Measurements from ENCODE around the gene POLR2C. TPM values are rescaled to one million over a fixed set of nuclear protein-coding genes. Genes with fewer than 3 reads are reported as not detected.

Gene POLR2C
- total and polyA plus RNA-seq, 2 of the 13 experiments (the other 11 are each of a cell fraction or from before 2014, with no cell fraction given) = 104 to 216 TPM

- no peak for TF ChIP-seq ZNF747 (CRISPR knock-in tag; IDR thresholded peaks at IDR 0.05; ENCODE audit: borderline replicate concordance)
- TF ChIP-seq ZBTB39 (CRISPR knock-in tag; IDR thresholded peaks at IDR 0.05) = no peak
- TF ChIP-seq CSRNP2 (CRISPR knock-in tag; conservative IDR thresholded peaks at IDR 0.05; ENCODE audit: low read depth) = no peak
- TF ChIP-seq HNRNPH1 (optimal IDR thresholded peaks at IDR 0.05; ENCODE audit: low read depth, low read length) = no peak
- no peak for TF ChIP-seq SIX4 (CRISPR knock-in tag; IDR thresholded peaks at IDR 0.05)
- TF ChIP-seq ZNF83 (CRISPR knock-in tag; IDR thresholded peaks at IDR 0.05; ENCODE audit: borderline replicate concordance) = no peak
- TF ChIP-seq ZNF18 (CRISPR knock-in tag; IDR thresholded peaks at IDR 0.05; ENCODE audit: insufficient replicate concordance) = no peak
- no peak for TF ChIP-seq SOX5 (CRISPR knock-in tag; IDR thresholded peaks at IDR 0.05; ENCODE audit: borderline replicate concordance)
- TF ChIP-seq PCBP2 (optimal IDR thresholded peaks at IDR 0.05; ENCODE audit: low read depth, low read length, poor library complexity, severe bottlenecking) = no peak
- peak; percentile 85 for TF ChIP-seq KDM2A (CRISPR knock-in tag; IDR thresholded peaks at IDR 0.05; ENCODE audit: borderline replicate concordance, low read depth)
- 0 out of 2 replicates have a peak, but pooled peaks have one; percentile 44 for TF ChIP-seq ZBED4 (CRISPR knock-in tag; IDR thresholded peaks at IDR 0.05; ENCODE audit: borderline replicate concordance)
- no peak for TF ChIP-seq ZSCAN20 (CRISPR knock-in tag; IDR thresholded peaks at IDR 0.05; ENCODE audit: borderline replicate concordance)
- no peak for TF ChIP-seq PCBP1 (IDR thresholded peaks at IDR 0.05; ENCODE audit: borderline replicate concordance, low read depth, low read length)
- no peak for TF ChIP-seq TRIM24 (CRISPR knock-in tag; IDR thresholded peaks at IDR 0.05)
- TF ChIP-seq ZSCAN30 (CRISPR knock-in tag; IDR thresholded peaks at IDR 0.05) = no peak
- no peak for TF ChIP-seq SYNCRIP (IDR thresholded peaks at IDR 0.05; ENCODE audit: insufficient read depth, low read depth, low read length)
- peak; percentile 82 for TF ChIP-seq IRF2 (CRISPR knock-in tag; IDR thresholded peaks at IDR 0.05)
- TF ChIP-seq ZNF652 (CRISPR knock-in tag; IDR thresholded peaks at IDR 0.05; ENCODE audit: borderline replicate concordance, low read depth) = peak; percentile 14; the same call in 1 of the 2 replicates
- TF ChIP-seq ZNF790 (CRISPR knock-in tag; IDR thresholded peaks at IDR 0.05; ENCODE audit: borderline replicate concordance) = no peak
- no peak for TF ChIP-seq TOPORS (CRISPR knock-in tag; IDR thresholded peaks at IDR 0.05)
- TF ChIP-seq ZNF563 (CRISPR knock-in tag; IDR thresholded peaks at IDR 0.05) = no peak
Measured at GRCh38 chr16:57519796-57520360, 57.4 kb downstream of the POLR2C start (continued).
